NB4 (cell line): ENCODE results near the gene PDE3B.

ENCODE experiments used
- DNase-seq: peaks from one replicate; pipeline ENCODE4 v3.0.0; 2010; ENCODE audit warnings: low read depth
- H3K4me3 ChIP-seq: one replicate; pipeline ENCODE4 v1.5.1; 2011; ENCODE audit warnings: mild to moderate bottlenecking, low read depth, low read length, moderate library complexity
- CTCF ChIP-seq: IDR thresholded peaks from one replicate; pipeline ENCODE4 v1.5.1; 2012; ENCODE audit warnings: low read depth, low read length
- MAX ChIP-seq: IDR thresholded peaks from 2 replicates; pipeline ENCODE4 v1.6.1; 2011; ENCODE audit warnings: low read depth, low read length
- MYC ChIP-seq: IDR thresholded peaks from 2 replicates; pipeline ENCODE4 v1.6.1; 2011; ENCODE audit warnings: low read depth, low read length
- POLR2A ChIP-seq: IDR thresholded peaks from 2 replicates; pipeline ENCODE4 v1.6.1; 2011; ENCODE audit warnings: mild to moderate bottlenecking; ENCODE audit not compliant: insufficient read length; ENCODE audit errors: extremely low read depth

Gene PDE3B

GRCh38 chr11:14669958-14670357 is 26.4 kb downstream of the PDE3B start:
- TF ChIP-seq MAX (no peak), POLR2A (no peak), CTCF (no peak), MYC (no peak)
- no peak for DNase-seq
- H3K4me3 ChIP-seq: no peak overlapping the region

- DNase-seq: no peak
- TF ChIP-seq CTCF: no peak
- TF ChIP-seq POLR2A: no peak
- no peak for TF ChIP-seq MAX
- TF ChIP-seq MYC: no peak
- H3K4me3 ChIP-seq: no peak overlapping the region
Observed at GRCh38 chr11:14672635-14673034, 29.0 kb downstream of the PDE3B start.

GRCh38 chr11:14673421-14673820 is 29.8 kb downstream of the PDE3B start:
- DNase-seq: no peak
- TF ChIP-seq MAX (no peak), MYC (no peak), POLR2A (no peak), CTCF (no peak)
- H3K4me3 ChIP-seq: no peak overlapping the region

GRCh38 chr11:14673824-14674405 is 30.3 kb downstream of the PDE3B start:
- no peak overlapping the region for H3K4me3 ChIP-seq

GRCh38 chr11:14676068-14676467 is 32.5 kb downstream of the PDE3B start:
- no peak overlapping the region for H3K4me3 ChIP-seq
- TF ChIP-seq MYC (no peak), MAX (no peak), POLR2A (no peak), CTCF (no peak)
- peak; percentile 17 for DNase-seq

More at GRCh38 chr11:14673824-14674405, 30.3 kb downstream of the PDE3B start:
- peak; percentile 5 for DNase-seq
- TF ChIP-seq MYC: no peak
- TF ChIP-seq POLR2A: no peak
- TF ChIP-seq MAX: no peak
- TF ChIP-seq CTCF: no peak
